Upper lobe of right lung (tissue), 1 donor: ENCODE results near the gene CYTH2. TPM values are rescaled to one million over a fixed set of nuclear protein-coding genes. Genes with fewer than 3 reads are reported as not detected.

ENCODE experiments used
- ATAC-seq: fragments of 200-7000 bp; cut with Tn5 transposase; one replicate; pipeline ENCODE4 v1.9.1; 2020; ENCODE audit warnings: mild to moderate bottlenecking, moderate library complexity
- DNase-seq: peaks from one replicate; pipeline ENCODE4 v3.0.0-alpha.2; 2020
- H3K27ac ChIP-seq: fragments of 200-600 bp; one replicate; pipeline ENCODE4 v1.8.0; 2022
- H3K27me3 ChIP-seq: fragments of 200-600 bp; one replicate; pipeline ENCODE4 v1.8.0; 2022; ENCODE audit warnings: mild to moderate bottlenecking
- H3K36me3 ChIP-seq: fragments of 200-600 bp; one replicate; pipeline ENCODE4 v1.8.0; 2022
- H3K4me1 ChIP-seq: fragments of 200-600 bp; one replicate; pipeline ENCODE4 v1.8.0; 2022
- H3K4me3 ChIP-seq: fragments of 200-600 bp; one replicate; pipeline ENCODE4 v1.8.0; 2022; ENCODE audit warnings: mild to moderate bottlenecking
- H3K9me3 ChIP-seq: fragments of 200-600 bp; one replicate; pipeline ENCODE4 v1.8.0; 2022
- intact Hi-C: fragments of 100-400 bp; cut with DNase I; formaldehyde crosslinking; loops from one replicate; pipeline ENCODE4 v1.11.0; 2022
- total RNA-seq: library from RNA; stranded (reverse); fragmentation: NEBNext Ultra II Directional; extraction: Animal tissue kit (Norgen Biotek cat#: 25700); gene quantifications from one replicate; pipeline ENCODE4 v1.2.1, GENCODE V29; 2021
- TF ChIP-seq, protein P1 (sequence below): fragments of 200-600 bp; IDR thresholded peaks from one replicate; pipeline ENCODE4 v1.8.0; 2022; ENCODE audit warnings: antibody characterized with exemption
- donor health status: DM: no; HTN: yes; CAD: no; lungs with severe emphysema.

Gene CYTH2
- total RNA-seq, 1 donor from 2014 or later = 60.7 TPM

DNA sequence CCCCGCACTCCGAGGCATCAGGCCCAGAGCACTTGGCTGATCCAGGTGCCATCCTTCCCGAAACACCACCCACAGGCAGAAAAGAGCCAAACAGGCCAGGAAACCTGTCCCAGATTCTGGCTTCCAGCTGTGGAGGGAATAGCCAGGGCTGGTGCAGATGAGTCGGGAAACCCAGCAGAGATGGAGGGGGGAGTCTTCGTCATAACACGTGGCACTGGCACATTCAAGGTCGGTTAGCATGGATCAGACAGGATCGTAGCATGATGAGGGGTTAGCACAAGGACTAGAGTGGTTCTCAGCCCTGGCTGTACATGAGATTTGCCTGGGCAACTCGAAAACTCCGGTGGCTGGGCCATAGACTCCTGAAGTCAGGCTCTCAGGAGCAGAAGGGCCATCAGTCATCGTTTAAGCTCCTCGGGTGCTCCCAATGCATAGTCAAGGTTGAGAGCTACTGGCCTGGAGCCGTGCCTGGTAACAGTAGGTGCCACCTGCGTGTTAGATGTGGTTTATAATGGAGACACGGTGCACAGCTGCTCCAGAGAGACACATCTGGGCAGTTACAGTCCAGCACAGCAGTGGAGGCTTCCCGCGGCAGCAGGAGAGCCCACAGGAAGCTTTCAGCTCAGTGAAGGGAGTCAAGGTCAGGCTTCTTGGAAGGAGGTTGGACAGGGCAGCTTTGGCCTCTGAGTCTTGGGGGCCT lies 6.3 kb downstream of the CYTH2 start:
- H3K36me3 ChIP-seq = peaks cover 78% of the 10 kb centered on the region
- no peaks in the 10 kb centered on the region for H3K27me3 ChIP-seq
- no peak overlapping the region for H3K4me3 ChIP-seq
- ATAC-seq = no peak
- TF ChIP-seq, protein P1, sequence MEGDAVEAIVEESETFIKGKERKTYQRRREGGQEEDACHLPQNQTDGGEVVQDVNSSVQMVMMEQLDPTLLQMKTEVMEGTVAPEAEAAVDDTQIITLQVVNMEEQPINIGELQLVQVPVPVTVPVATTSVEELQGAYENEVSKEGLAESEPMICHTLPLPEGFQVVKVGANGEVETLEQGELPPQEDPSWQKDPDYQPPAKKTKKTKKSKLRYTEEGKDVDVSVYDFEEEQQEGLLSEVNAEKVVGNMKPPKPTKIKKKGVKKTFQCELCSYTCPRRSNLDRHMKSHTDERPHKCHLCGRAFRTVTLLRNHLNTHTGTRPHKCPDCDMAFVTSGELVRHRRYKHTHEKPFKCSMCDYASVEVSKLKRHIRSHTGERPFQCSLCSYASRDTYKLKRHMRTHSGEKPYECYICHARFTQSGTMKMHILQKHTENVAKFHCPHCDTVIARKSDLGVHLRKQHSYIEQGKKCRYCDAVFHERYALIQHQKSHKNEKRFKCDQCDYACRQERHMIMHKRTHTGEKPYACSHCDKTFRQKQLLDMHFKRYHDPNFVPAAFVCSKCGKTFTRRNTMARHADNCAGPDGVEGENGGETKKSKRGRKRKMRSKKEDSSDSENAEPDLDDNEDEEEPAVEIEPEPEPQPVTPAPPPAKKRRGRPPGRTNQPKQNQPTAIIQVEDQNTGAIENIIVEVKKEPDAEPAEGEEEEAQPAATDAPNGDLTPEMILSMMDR = no peak
- H3K4me1 ChIP-seq = peaks cover 7% of the 10 kb centered on the region
- DNase-seq = no peak
- intact Hi-C loops = no loop called here
- H3K9me3 ChIP-seq = no peaks in the 10 kb centered on the region
- H3K27ac ChIP-seq = no peak overlapping the region

DNA sequence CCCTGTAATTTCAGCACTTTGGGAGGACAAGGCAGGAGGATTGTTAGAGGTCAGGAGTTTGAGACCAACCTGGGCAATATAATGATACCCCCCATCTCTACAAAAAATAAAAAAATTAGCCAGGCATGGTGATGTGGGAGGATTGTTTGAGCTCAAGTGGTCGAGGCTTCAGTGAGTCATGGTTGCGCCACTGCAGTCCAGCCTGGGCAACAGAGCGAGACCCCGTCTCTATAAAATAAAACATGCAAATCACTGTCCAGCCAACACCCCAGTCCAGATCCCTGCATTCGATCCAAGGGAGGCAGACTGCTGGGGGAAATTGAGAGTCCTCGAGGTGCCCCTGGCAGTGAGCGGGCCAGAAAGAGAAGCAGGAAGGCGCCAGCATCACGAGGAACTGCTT lies 7.0 kb downstream of the CYTH2 start:
- no peak overlapping the region for H3K27ac ChIP-seq
- intact Hi-C loops = no loop called here
- TF ChIP-seq, protein P1 = no peak
- peaks cover 9% of the 10 kb centered on the region for H3K4me1 ChIP-seq
- DNase-seq (no peak), ATAC-seq (no peak)
- H3K36me3 ChIP-seq = peaks cover 72% of the 10 kb centered on the region
- H3K27me3 ChIP-seq = no peaks in the 10 kb centered on the region
- no peaks in the 10 kb centered on the region for H3K9me3 ChIP-seq
- H3K4me3 ChIP-seq = no peak overlapping the region

DNA sequence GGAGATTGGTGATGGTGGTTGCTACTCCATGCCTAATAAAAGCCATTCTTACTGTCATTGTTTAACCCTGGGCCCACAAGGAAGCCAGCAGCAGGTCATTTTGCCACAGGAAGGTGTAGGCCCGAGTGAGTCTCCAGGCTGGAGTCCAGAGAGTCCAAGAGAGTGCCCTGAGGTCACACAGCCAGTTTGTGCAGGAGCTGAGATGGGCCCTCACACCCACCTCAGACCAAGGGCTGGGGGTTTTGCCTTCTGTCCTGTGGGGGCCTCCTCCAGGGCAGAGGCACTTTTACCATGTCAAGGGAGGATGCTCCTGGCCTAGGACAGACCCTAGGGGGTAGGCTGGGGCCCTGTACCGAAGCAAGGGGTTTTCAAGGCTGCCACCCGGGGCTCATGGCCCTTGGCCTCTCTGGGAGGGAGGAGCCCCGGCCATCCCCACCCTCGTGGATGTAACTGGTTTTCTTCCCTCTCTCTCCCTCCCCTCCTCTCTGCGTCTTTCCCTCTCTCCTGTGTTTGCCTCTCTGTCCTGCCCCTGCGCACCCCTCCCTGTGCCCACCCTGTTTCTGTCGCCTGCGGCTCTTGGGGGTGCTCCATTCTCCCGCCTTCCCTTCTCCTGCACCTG lies 8.0 kb downstream of the CYTH2 start:
- ATAC-seq = no peak
- Histone ChIP-seq H3K27ac (no peak overlapping the region), H3K9me3 (no peaks in the 10 kb centered on the region), H3K4me1 (peaks cover 19% of the 10 kb centered on the region), H3K36me3 (peaks cover 62% of the 10 kb centered on the region), H3K4me3 (no peak overlapping the region), H3K27me3 (no peaks in the 10 kb centered on the region)
- TF ChIP-seq, protein P1 = no peak
- DNase-seq = no peak
- intact Hi-C loops = no loop called here

DNA sequence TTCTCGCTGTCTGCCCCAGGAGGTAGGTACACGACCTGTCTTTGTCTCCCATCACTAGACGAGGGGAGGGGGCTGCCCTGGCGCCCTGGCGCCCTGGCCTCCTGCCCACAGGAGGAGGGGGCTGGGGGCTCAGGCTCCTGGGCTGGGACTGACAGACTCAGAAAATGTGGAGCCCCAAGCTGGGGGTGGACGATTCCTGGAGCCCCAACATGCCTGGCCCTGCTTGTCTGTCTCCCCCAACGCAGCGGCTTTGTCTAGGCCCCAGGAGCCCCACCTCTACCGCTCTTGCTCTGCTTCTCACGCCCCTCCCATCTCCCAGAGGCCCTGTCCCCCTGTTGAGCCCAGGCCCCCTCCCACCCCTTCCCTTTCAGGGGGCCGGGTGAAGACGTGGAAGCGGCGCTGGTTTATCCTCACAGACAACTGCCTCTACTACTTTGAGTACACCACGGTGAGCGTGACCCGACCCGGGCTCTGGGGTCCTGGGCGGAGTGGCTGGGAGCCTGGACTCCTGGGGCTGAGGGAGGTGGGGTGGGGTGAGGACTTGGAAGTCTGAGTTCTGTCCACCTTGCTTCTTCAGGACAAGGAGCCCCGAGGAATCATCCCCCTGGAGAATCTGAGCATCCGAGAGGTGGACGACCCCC lies 8.6 kb downstream of the CYTH2 start:
- H3K4me1 ChIP-seq = peaks cover 19% of the 10 kb centered on the region
- TF ChIP-seq, protein P1 = no peak
- no peaks in the 10 kb centered on the region for H3K9me3 ChIP-seq
- H3K36me3 ChIP-seq = peaks cover 55% of the 10 kb centered on the region
- DNase-seq = no peak
- intact Hi-C loops = no loop called here
- no peak overlapping the region for H3K27ac ChIP-seq
- ATAC-seq = no peak
- H3K27me3 ChIP-seq = no peaks in the 10 kb centered on the region
- no peak overlapping the region for H3K4me3 ChIP-seq

DNA sequence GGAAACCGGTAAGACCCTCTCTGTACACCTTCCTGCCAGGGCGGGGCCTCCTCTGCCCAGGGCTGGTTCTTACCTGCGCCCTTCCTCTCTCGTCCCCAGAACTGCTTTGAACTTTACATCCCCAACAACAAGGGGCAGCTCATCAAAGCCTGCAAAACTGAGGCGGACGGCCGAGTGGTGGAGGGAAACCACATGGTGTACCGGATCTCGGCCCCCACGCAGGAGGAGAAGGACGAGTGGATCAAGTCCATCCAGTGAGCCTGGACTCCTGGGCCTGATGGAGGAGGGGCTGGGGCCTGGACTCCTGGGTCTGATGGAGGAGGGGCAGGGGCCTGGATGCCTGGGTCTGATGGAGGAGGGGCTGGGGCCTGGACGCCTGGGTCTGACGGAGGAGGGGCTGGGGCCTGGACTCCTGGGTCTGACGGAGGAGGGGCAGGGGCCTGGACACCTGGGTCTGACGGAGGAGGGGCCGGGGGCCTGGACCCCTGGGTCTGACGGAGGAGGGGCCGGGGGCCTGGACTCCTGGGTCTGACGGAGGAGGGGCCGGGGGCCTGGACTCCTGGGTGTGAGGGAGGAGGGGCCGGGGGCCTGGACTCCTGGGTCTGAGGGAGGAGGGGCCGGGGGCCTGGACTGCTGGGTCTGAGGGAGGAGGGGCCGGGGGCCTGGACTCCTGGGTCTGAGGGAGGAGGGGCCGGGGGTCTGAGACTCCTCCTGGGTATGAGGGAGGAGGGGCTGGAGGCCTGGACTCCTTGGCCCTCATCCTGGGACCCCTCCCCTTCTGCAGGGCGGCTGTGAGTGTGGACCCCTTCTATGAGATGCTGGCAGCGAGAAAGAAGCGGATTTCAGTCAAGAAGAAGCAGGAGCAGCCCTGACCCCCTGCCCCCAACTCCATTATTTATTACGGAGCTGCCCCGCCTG lies 9.4 kb downstream of the CYTH2 start:
- no peak for DNase-seq
- Histone ChIP-seq H3K27ac (no peak overlapping the region), H3K36me3 (peaks cover 47% of the 10 kb centered on the region), H3K9me3 (no peaks in the 10 kb centered on the region), H3K4me1 (peaks cover 19% of the 10 kb centered on the region), H3K27me3 (no peaks in the 10 kb centered on the region), H3K4me3 (no peak overlapping the region)
- TF ChIP-seq, protein P1 = no peak
- ATAC-seq = no peak
- intact Hi-C loops = no loop called here
